ENCODE results near the gene EIF1AD.

EIF1AD gene

GRCh38 chr11:65947603-65948125 lies 54.3 kb downstream of the EIF1AD start:
- Histone ChIP-seq H3K4me3 (ENCODE audit: low read depth, low read length) (no peak overlapping the region), H3K4me1 (ENCODE audit: control insufficient read depth, insufficient read depth, low read length) (peaks cover 22% of the 10 kb centered on the region), H3K27me3 (ENCODE audit: control insufficient read depth, insufficient read depth, low read length) (no peaks in the 10 kb centered on the region), H3K27ac (ENCODE audit: low read depth, low read length) (no peak overlapping the region), H3K9me3 (ENCODE audit: control insufficient read depth, insufficient read depth, low read depth, low read length) (no peaks in the 10 kb centered on the region), H3K9ac (ENCODE audit: low read length) (peak overlapping the region; percentile 33), H3K36me3 (ENCODE audit: control insufficient read depth, insufficient read depth, low read length) (no peaks in the 10 kb centered on the region)

DNA sequence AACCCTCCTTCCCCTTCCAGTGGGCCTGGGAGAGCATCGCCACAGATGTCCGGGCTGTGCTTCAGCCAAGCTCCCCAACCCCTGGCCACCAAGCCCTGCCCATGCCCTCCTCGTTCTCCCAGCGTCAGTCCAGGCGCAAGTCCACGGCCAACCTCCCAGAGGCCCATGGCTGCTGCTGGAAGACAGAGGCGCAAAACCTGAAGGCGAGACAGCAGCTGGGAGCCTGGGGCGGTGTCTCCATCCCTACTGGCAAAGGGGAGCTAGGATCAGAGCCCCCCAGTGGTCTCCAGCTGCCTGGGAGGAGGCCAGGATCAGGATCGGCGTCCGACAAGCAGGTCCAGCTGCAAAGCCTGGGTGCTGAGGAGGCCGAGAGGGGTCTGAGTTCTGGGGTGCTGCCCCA lies 54.8 kb downstream of the EIF1AD start:
- Histone ChIP-seq H3K27ac (ENCODE audit: low read depth, low read length) (no peak overlapping the region), H3K4me3 (ENCODE audit: low read depth, low read length) (no peak overlapping the region), H3K27me3 (ENCODE audit: control insufficient read depth, insufficient read depth, low read length) (no peaks in the 10 kb centered on the region), H3K9me3 (ENCODE audit: control insufficient read depth, insufficient read depth, low read depth, low read length) (no peaks in the 10 kb centered on the region), H3K9ac (ENCODE audit: low read length) (peak overlapping the region; percentile 42), H3K36me3 (ENCODE audit: control insufficient read depth, insufficient read depth, low read length) (no peaks in the 10 kb centered on the region), H3K4me1 (ENCODE audit: control insufficient read depth, insufficient read depth, low read length) (peaks cover 22% of the 10 kb centered on the region)

GRCh38 chr11:65946655-65947054 lies 55.3 kb downstream of the EIF1AD start:
- Histone ChIP-seq H3K27ac (ENCODE audit: low read depth, low read length) (no peak overlapping the region), H3K9ac (ENCODE audit: low read length) (peak overlapping the region; percentile 42), H3K27me3 (ENCODE audit: control insufficient read depth, insufficient read depth, low read length) (no peaks in the 10 kb centered on the region), H3K4me3 (ENCODE audit: low read depth, low read length) (0 out of 2 replicates have a peak overlapping the region, but pooled peaks have one; percentile 48), H3K36me3 (ENCODE audit: control insufficient read depth, insufficient read depth, low read length) (no peaks in the 10 kb centered on the region), H3K4me1 (ENCODE audit: control insufficient read depth, insufficient read depth, low read length) (peaks cover 22% of the 10 kb centered on the region), H3K9me3 (ENCODE audit: control insufficient read depth, insufficient read depth, low read depth, low read length) (no peaks in the 10 kb centered on the region)

All from HUES6 (cell line).